Measurements from ENCODE around the gene MAGI2.

DNA sequence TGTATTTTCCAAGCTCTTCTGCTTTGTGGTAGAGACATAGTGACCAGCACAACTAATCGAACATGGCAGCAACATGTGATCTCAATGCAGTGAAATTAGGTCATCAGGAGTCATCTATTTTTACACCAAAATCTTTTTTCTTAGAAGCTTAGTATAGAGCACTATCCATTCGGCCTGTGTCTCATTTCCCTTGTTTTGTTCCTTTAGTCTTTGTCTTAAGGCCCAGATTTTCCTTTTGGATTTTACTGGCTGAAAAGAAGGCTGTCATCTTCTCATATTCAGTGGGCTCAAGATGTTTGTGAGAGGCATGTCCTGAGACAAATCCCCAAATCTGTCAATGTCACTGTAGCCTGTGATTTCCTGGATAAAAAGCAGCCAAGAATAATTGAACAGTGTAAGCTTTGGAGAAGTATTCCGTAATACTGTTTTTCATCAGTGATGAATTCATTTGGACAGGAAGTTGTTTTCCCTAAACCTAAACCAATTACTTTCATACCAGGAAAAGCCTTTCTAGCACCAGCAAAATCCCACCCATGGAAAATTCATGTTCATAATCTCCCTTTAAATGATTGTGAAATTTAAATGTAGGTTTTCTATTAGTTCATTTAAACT is 55.2 kb downstream of the MAGI2 start:
- TF ChIP-seq, protein P1, sequence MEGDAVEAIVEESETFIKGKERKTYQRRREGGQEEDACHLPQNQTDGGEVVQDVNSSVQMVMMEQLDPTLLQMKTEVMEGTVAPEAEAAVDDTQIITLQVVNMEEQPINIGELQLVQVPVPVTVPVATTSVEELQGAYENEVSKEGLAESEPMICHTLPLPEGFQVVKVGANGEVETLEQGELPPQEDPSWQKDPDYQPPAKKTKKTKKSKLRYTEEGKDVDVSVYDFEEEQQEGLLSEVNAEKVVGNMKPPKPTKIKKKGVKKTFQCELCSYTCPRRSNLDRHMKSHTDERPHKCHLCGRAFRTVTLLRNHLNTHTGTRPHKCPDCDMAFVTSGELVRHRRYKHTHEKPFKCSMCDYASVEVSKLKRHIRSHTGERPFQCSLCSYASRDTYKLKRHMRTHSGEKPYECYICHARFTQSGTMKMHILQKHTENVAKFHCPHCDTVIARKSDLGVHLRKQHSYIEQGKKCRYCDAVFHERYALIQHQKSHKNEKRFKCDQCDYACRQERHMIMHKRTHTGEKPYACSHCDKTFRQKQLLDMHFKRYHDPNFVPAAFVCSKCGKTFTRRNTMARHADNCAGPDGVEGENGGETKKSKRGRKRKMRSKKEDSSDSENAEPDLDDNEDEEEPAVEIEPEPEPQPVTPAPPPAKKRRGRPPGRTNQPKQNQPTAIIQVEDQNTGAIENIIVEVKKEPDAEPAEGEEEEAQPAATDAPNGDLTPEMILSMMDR (IDR thresholded peaks at IDR 0.05; ENCODE audit: low read depth, low read length, poor library complexity, severe bottlenecking), result no peak
- no peak for TF ChIP-seq EZH2phosphoT487 (IDR thresholded peaks at IDR 0.05; ENCODE audit: borderline replicate concordance, low read length)
